Effector CD4-positive, alpha-beta T cell (primary cell): Measurements from ENCODE around the gene P4HTM.

ENCODE experiments used
- DNase-seq: peaks from one replicate; pipeline ENCODE4 v3.0.0-alpha.2; 2020

P4HTM gene

DNA sequence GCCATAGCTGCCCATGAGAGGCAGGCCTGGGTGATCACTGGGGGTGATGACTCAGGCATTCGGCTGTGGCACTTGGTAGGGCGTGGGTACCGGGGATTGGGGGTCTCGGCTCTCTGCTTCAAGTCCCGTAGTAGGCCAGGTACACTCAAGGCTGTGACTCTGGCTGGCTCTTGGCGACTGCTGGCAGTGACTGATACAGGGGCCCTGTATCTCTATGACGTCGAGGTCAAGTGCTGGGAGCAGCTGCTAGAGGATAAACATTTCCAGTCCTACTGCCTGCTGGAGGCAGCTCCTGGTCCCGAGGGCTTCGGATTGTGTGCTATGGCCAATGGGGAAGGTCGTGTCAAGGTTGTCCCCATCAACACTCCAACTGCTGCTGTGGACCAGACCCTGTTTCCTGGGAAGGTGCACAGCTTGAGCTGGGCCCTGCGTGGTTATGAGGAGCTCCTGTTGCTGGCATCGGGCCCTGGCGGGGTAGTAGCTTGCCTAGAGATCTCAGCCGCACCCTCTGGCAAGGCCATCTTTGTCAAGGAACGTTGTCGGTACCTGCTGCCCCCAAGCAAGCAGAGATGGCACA, 22.5 kb downstream of the P4HTM start:
- DNase-seq: no peak

GRCh38 chr3:49013113-49013737, 23.2 kb downstream of the P4HTM start:
- DNase-seq: no peak

DNA sequence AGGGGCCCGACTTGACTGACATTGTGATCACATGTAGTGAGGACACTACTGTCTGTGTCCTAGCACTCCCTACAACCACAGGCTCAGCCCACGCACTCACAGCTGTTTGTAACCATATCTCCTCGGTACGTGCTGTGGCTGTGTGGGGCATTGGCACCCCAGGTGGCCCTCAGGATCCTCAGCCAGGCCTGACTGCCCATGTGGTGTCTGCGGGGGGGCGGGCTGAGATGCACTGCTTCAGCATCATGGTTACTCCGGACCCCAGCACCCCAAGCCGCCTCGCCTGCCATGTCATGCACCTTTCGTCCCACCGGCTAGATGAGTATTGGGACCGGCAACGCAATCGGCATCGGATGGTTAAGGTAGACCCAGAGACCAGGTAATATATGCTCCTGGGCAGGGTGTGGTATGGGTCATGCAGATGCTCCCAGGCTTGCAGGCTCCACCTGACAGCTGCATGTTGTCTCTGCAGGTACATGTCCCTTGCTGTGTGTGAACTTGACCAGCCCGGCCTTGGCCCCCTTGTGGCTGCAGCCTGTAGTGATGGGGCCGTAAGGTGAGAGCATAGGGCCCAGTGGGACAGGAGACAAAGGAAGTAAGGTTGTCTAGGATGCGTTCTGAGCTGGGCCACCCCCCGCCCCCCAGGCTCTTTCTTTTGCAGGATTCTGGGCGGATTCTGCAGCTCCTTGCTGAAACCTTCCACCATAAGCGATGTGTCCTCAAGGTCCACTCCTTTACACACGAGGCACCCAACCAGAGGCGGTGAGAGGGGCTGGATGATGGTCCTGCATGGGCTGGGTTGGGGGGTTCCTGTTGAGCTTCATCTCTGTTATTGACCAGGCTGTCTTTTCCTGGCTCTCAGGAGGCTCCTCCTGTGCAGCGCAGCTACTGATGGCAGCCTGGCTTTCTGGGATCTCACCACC, 24.0 kb downstream of the P4HTM start:
- DNase-seq: no peak

GRCh38 chr3:49015072-49015471, 25.0 kb downstream of the P4HTM start:
- DNase-seq: no peak

DNA sequence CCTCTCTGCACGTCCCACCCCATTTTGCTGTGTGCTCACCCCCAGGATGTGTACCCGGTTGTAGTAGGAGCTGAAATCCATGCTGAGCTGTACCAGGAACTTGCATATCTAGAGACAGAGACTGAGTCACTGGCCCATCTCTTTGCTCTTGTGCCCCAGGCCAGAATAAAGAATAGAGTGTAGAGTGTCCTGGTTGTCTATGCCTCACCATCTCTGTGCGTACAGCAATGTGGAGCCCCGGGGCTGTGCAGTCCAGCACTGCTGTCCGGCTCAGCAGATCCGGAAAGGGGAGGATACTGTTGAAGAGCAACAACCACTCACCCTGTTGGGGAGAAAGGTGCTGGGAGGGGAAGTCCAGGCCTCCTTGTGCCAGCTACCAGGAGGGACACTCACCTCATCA, 25.7 kb downstream of the P4HTM start:
- DNase-seq: no peak

- no peak for DNase-seq
These were observed 26.6 kb downstream of the P4HTM start for GRCh38 chr3:49016414-49017228.

DNA sequence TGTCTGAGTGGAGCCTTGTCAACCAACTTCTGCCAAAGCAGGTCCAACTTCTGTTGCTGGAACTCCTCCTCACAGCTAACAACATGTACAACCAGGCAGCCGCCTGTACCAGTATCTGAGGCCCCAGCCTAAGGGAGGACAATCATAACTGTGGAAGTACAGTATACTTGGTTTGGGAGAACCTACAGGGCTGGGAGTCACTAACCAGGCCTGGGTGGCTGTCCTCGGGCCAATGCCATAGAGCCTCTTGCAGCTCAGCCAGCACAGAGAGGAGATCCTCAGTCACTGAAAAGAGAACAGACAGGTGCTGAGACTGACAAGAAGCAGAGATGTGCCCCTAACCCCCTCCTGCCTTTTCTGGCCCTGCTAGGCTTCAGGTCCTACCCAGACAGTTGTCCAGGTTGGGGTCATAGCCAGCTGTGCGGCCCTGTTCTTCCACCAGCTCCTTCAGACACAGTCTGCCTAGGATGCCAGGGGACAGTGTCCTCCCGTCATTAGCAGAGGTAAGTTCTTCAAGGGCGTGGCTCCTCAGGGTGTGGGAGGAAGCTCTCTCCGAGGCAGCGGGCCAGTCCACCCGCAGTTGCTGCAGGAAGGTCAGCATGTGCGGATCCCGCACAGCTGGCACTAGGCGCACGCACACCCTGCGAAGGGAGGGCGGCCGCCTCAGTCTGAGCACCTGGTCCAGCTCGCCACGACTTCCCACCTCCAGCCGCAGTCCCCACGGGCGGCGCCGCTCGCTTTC, 27.4 kb downstream of the P4HTM start:
- no peak for DNase-seq

DNA sequence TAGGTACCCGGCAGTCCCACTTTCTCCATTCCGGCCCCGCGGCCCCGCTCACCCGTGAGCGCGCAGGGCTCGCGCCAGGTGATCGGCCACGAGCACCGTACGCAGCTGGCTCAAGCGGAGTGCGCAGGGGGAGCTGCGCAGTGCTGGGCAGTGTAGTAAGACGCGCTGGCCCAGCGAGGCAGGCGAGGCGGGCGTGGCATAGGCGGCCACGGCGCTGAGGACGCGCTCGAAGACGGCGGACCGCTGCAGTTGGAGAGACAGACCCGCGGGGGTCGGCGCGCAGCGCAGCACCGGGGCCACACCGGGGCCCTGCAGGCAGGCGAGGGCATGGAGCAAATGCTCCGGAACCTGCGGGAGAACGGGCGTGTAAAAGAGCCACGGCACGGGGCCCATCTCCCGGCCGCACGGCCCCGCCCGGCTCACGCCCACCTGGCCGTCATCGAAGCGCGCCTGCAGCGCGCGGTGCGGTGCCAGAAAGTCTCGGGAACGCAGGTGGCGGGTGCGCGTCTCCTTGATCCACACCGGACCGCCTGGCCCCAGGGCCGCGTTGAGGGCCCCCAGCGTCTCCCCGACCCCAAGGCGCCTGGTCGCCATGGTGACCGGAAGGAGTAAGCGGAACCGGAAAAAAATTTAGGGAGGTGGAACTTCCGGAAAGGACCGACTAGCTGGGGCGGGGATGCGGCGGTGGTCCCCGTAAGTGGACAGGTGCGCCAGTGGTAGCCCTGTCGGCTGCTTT, 28.1 kb downstream of the P4HTM start, which contains the start of gene DALRD3:
Gene DALRD3, minus strand, starts transcription at position 610 of the 736 bp plus-strand sequence. Its CDS starts 16 bp downstream, at position 594.
- DNase-seq: peak; percentile 41

DNA sequence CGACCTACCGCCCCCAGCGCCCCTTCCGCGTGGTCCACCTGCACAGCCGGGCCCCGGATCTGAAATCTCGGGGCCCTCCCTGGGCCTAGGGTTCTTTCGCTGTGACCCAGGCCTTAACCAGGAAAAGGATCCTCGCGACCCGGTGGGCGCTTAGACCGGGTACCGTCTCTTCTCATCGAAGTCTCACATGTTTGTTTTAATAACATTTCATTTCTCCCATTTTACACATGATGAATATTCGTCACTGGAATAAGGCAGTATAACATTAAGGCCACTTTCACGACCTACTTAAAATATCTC, 28.6 kb downstream of the P4HTM start:
- no peak for DNase-seq

GRCh38 chr3:49019941-49020329, 29.9 kb downstream of the P4HTM start:
- no peak for DNase-seq

DNA sequence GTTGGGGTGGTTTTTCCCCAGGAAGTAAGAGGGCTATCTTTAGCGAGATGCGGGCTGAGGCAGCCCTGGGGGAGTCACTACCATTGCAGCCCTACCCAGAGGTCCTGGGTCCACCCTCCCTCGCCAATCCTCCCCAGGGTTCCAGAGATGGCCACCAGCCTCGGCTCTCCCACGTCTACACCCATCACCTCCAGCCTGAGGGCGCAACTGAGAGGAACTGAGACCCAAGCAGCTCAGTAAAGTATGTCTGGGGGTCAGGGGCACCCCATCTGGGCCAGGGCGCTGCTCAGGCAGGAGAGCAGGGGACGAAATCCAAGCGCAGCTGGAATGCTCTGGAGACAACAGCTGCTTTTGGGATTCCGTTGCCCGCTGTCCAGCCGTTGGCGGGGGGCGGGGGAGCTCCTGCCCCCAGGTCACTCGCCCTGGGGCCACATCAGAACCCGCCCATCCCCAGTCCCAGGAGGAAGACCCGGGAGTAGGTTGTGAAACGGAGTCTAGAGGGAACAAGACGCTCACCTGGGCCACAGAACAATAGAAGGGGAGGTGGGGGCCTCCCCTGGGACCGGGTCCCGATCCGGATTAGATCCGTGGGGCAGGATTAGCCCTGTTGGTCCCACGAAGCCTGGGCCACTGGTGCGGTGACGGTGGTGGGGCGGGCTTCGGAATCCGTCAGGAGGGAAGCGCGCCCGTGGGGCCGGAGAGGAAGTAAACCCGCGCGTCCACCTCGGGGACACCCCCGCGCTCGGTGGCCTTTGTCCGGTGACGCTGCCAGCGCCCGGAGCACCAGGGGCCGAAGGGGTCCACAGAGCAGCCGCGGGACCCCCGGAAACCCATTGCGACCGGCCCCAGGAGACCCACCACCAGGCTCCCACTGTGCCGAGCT, 30.5 kb downstream of the P4HTM start:
- DNase-seq: no peak

GRCh38 chr3:49021213-49021812, 31.3 kb downstream of the P4HTM start:
- peak; percentile 98 for DNase-seq

DNA sequence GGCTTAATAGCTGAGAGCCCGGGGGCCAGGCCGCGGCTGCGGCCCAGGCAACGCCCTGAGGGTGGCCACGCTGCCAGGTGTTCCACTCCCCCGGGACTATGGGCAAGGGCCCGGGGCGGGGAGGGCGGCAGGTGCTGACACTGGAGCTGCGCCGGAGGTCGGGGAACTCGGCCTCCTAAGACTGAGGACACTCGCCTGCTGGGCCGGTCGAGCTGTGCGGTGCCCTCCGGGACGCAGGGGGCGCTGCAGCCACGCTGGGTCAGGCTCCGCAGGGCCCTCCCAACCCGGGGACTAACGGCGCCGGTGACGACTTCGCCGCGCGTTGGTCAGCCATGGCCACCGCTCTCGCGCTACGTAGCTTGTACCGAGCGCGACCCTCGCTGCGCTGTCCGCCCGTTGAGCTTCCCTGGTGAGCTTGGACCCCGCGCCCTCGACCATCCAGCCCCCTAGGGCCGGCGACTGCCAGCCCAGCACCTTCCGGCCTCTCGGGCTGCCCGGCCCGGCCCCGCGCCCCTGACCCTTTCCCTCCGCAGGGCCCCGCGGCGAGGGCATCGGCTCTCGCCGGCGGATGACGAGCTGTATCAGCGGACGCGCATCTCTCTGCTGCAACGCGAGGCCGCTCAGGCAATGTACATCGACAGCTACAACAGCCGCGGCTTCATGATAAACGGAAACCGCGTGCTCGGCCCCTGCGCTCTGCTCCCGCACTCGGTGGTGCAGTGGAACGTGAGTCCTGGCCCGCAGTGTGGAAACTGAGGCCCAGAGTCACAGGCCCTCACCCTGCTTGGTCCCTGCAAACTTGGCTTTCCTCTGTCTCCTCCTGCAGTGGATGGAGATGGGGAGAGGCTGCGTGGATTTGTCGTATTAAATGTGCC, 32.0 kb downstream of the P4HTM start, which contains the start of gene NDUFAF3:
Gene NDUFAF3, plus strand, starts transcription at position 309 of the 875 bp plus-strand sequence. Its CDS starts 24 bp downstream, at position 333.
- DNase-seq: peak; percentile 88

GRCh38 chr3:49022688-49023171, 32.7 kb downstream of the P4HTM start:
- DNase-seq: no peak

- DNase-seq: no peak
These were observed 33.7 kb downstream of the P4HTM start for GRCh38 chr3:49023775-49024174.

GRCh38 chr3:49024449-49024848, 34.4 kb downstream of the P4HTM start:
- no peak for DNase-seq

DNA sequence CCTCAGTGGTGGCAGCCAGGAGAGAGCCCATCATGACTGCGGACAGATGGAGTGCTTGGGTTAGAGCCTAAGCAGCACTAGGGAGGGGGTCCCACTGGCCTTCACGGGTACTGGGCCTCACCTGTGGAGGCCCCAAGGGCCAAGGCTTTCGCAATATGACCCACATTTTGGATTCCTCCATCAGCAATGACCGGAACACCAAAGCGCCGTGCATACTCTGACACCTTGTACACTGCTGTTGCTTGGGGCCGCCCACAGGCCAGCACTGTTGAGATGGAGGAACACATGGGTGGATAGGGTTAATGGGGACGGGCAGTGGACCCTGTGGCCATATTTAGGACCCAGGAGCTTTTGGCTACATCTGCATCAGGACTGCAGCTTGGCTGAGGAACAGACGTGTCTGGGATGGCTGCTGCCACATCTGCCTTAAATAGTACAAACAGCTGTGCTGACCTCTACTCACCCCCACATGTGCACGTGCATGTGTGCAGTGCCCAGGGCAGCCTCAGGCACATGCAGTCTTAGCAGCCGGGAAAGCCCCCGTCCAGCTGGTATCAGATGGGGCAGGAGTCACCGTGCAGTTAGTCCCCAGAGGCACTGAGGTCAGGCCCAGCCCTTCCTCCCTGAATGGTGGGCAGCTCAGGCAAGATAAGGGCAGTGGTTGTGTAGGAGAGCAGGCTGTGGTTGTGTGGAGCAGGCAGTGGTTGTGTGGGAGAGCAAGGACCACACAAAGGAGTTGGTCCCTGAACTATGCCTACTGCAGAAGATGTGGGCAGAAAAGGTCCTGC, 35.2 kb downstream of the P4HTM start:
- no peak for DNase-seq
